Activated T-cell treated with anti-CD3 and anti-CD28 coated beads, Interleukin-2, amount 50 U/mL, for 48 hours (primary cell): ENCODE results near the gene TGFBR3.

ENCODE experiments used
- DNase-seq, 2 experiments: peaks; one replicate each; pipeline ENCODE4 v3.0.0-alpha.2; 2020

TGFBR3 gene

GRCh38 chr1:91885716-91886506 is at the start of gene TGFBR3:
TGFBR3 (minus strand) TSS chr1:91886151; CDS start chr1:91861531, 24,620 bp downstream.
- DNase-seq: peak; percentile 82 to 87

GRCh38 chr1:91929250-91929649 is 43.3 kb upstream of the TGFBR3 start:
- DNase-seq: no peak

DNA sequence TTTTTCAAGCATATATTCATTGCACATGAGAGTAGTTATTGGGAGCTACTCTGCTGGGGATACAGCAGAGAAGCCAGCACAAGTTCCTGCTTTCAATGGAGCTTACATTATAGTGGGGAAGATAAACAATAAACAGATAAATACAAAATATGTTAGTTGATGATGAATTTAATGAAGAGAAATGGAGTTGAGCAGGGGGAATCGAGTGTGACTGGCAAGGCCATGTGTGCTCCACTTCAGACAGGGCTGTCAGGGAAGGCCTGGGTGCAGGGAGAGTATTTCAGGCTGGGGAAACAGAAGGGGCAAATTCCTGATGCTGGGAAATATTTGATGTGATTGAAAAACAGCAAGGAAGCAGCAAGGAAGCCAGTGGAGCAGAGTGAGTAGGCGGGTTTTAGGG is 42.1 kb upstream of the TGFBR3 start:
- DNase-seq: no peak

DNA sequence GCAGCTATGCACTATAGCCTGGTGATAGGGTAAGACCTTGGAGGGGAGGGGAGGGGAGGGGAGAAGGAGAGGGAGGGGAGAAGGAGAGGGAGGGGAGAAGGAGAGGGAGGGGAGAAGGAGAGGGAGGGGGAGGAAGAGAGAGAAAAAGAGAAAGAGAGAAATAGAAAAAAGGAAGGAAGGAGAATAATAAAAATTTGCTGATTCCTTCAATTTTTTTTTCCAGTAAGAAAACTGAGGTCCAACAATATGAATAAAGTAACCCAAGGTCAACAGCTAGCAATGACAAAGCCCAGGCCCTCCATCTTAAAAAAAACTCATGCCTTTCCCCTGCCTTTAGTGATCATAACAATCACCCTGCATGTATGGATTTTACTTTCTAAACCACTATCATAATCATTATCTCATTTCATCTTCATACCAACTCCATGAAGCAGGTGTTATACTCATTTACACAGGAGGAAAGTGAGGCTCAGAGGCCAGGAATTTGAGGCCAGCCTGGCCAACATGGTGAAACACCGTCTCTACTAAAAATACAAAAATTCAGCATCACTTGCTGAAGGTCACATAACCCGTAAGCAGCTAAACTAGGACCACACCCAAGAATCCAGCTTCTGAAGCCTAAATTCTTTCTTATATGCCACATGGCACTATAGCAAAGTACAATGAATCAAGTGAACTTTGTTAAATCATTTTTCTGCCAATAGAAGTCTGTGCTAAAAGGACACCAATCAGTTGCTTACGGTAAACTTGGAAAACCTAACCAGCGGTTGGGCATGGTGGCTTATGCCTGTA is 39.9 kb upstream of the TGFBR3 start:
- DNase-seq: no peak

DNA sequence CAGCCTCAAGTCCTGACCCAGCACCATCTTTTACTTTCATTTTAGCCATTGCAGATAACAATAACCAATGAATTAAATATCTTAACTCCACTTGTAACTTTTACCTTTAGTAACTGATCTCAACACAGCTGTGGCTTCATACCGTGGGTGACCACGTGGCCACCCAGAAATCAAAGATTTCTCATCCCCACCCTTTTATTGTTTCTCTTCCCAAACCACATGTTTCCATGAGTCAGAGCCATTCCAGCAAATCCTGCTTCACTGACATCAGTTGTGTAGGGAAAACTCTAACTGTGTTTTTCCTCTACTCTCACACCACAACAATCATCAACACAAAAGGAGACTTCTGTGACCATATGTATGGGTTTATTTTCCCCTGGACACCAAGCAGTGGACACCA is 38.2 kb upstream of the TGFBR3 start:
- DNase-seq: no peak

DNA sequence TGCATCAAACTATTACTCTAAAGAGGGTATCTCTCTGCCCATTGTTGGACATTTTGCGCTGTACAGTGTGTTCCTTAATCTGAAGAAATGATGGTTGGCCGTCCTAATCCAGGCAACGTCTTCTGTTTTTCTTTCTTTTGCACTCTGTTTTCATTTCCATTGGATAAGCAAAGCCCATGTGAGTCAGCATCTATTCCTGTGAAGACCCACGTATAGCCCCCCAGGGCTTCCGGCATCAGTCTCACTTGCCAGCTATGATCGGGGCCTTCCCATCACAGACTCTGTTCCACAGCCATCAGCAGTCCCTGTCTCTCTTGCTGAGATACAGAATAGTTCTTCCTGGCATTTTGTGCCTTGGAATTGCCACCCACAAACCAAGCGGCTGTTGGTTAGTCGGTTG is 34.0 kb upstream of the TGFBR3 start:
- DNase-seq: no peak

- DNase-seq: no peak
Observed at GRCh38 chr1:91916811-91917460, 31.0 kb upstream of the TGFBR3 start.

DNA sequence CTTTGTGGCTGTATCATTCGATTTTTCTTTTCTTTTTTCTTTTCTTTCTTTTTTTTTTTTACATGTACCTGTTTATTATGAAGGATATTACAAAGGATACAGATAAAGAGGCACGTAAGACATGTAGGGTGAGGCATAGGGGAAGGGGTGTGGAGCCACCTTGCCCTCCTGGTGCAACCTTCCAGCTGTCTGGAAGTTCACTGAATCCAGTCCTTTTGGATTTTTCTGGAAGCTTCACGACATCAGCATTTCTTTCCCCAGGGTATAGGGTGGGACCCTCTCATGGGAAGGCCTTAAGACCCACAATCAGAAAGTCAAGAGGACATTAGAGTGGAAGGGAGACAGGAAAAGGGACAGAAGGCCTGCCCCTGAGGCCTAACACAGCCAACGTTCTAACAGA is 30.1 kb upstream of the TGFBR3 start:
- no peak for DNase-seq

GRCh38 chr1:91913018-91913417 is 27.1 kb upstream of the TGFBR3 start:
- DNase-seq: no peak

GRCh38 chr1:91912266-91912665 is 26.3 kb upstream of the TGFBR3 start:
- no peak for DNase-seq

DNA sequence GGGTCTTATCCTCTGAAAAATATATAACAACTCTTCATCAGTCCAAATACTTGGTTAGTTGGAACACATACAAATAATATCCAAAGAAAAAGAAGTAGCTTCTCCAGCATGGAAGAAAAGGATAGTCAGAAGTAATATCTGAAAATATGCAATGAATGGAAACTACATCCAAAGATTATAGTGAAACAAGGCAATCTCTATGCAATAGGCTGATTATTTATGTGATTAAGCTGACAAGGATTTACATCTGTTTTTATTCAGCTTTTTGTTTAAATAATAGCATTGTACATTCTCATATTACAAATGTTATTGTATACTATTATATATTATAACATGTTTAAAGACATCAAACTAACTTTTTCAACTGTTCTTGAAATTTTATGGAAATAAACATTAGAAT is 15.3 kb upstream of the TGFBR3 start:
- DNase-seq: no peak

- DNase-seq: no peak
Observed at GRCh38 chr1:91900562-91900961, 14.6 kb upstream of the TGFBR3 start.

GRCh38 chr1:91897016-91897415 is 11.1 kb upstream of the TGFBR3 start:
- no peak for DNase-seq

- DNase-seq: no peak
Observed at GRCh38 chr1:91895832-91896556, 10.0 kb upstream of the TGFBR3 start.

DNA sequence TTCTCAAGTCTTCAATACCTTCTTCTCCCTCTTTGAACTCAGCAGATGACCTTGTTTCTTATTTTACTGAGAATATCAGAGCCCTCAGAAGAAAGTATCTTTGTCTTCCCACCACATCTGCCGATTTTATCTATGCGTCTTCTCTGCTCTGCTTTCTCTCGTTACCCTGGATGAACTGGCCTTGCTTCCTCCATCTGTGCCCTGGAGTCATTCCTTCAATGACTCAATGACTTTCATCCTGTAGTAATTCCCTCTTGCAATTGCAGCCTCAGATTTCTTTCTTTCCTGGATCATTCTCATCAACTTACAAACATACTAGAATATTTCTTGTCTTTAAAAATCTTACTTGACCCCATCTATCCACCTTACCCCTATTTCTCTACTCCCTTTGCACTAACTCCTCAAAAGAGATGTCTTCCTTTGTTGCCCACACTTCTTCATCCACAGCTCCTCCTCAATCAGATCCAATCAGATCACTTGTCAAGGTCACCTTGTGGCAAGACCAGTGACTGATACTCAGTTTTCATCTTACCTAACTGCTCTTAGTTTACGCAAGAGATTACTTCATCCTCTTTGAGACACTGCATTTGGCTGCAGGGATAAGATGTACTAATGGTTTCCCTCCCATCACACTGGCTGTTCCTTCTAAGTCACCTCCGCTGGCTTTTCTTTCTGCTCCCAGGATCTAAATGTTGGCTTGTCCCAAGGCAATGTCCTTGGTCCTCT is 8.2 kb upstream of the TGFBR3 start:
- DNase-seq: no peak

- DNase-seq: no peak
Observed at GRCh38 chr1:91891969-91892368, 6.0 kb upstream of the TGFBR3 start.

DNA sequence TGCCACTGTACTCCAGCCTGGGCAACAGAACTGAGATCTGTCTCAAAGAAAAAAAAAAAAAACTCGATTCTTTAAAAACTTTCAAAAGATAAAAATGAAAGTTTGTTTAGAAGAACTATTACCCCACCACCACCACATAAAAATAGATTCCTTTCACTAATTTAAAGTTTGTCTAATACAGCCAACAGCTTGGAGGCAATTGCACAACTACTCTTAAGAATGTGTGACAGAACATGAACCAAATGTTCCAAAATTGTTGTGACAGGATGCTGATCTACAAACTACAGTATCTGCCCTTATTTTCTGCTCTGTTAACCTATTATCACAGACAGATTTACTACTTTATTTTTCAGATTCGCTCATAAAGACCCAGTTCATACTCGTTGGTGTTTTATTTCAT is 5.5 kb upstream of the TGFBR3 start:
- DNase-seq: no peak

DNA sequence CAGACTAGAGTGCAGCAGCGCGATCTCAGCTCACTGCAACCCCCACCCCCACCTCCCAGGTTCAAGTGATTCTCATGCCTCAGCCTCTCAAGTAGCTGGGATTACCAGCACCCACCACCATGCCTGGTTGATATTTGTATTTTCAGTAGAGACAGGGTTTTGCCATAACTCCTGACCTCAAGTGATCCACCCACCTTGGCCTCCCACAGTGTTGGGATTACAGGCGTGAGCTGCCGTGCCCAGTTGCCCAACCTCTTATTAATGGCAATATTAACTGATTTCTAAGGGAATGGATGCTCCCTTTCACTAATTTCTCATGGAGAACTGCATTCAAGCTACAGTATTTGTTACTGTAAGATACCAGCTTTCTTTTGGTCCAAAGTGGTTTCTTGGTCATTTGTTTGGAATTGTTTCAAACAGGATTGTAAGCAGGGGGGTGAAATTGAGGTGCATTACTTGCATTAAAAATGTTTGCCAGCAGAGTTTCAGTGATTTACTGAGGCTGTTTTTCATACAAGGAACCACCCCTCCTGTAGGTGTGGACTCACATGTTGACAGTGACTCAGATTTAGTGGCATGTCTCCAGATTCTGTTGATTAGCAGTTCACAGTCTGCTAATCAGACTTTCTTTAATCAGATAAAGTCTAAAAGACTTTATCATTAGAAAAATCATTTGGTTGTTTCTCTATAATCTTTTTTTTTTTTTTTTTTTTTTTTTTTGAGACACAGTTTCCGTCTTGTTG is 3.9 kb upstream of the TGFBR3 start:
- DNase-seq: no peak

GRCh38 chr1:91885213-91885715 is 687 bp downstream of the TGFBR3 start:
- peak in 1 of 2 experiments; percentile 56 for DNase-seq

DNA sequence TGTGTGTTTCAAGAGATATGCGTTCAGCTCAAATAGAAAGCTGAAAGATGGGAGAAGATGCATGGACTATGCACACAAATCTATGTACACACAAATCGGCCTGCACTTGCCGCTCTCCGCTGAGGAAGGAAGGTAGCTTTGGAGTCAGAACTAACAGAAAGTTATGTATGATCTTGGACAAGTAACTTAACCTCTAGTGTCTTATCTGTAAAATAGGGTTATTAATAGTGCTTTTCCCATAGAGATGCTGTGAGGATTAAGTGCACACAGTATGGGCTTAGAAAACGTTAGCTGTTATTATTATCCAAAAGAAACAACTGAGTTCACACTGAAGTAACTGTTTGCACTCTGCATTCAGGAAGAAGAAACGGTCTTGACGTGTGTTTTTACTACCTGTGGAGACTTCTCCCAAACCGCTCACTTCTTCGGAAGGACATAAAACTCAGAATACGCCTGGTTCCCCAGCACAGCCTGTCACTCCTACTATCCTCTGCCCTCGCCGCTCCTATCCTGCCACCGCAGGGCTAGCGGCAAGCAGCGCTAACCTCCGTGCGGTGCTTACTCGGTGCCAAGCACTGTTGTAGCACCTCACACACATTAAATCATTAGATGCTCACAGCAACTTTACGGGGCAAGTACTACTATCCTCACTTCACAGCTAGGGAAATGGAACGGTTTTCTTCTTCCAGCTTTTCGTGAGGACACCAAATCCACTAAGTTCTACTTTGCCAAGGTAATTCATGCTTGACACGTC is 1.3 kb downstream of the TGFBR3 start:
- peak; percentile 64 to 73 for DNase-seq

GRCh38 chr1:91883470-91883869 is 2.5 kb downstream of the TGFBR3 start:
- DNase-seq: no peak
